Measurements from ENCODE around the gene CCDC88A.

DNA sequence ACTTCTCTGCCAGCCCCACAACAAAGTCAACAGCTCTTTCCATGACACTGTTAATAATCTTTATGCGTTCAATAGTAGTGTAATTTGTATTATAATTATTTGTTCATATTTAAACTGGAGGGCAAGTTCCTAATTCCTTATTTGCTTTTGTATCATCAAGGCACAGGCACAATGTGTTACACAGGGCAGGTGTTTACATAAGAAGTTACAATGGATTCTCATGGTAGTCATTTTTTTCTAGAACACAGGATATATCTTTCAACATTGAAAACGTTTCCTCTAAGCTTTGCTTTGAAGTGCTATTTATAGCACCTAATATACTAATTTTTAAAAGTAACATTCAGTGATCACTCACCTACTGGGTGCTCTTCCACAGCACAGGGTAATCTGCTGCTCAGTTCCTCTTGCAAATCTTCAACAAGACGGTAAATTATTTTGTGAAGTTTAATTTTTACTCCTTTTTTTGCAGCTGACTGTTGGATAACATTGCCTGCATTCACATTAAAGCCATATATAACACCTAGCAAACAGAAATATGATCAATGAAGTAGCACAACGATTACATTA is 179.9 kb downstream of the CCDC88A start:
- TF ChIP-seq, protein P1, sequence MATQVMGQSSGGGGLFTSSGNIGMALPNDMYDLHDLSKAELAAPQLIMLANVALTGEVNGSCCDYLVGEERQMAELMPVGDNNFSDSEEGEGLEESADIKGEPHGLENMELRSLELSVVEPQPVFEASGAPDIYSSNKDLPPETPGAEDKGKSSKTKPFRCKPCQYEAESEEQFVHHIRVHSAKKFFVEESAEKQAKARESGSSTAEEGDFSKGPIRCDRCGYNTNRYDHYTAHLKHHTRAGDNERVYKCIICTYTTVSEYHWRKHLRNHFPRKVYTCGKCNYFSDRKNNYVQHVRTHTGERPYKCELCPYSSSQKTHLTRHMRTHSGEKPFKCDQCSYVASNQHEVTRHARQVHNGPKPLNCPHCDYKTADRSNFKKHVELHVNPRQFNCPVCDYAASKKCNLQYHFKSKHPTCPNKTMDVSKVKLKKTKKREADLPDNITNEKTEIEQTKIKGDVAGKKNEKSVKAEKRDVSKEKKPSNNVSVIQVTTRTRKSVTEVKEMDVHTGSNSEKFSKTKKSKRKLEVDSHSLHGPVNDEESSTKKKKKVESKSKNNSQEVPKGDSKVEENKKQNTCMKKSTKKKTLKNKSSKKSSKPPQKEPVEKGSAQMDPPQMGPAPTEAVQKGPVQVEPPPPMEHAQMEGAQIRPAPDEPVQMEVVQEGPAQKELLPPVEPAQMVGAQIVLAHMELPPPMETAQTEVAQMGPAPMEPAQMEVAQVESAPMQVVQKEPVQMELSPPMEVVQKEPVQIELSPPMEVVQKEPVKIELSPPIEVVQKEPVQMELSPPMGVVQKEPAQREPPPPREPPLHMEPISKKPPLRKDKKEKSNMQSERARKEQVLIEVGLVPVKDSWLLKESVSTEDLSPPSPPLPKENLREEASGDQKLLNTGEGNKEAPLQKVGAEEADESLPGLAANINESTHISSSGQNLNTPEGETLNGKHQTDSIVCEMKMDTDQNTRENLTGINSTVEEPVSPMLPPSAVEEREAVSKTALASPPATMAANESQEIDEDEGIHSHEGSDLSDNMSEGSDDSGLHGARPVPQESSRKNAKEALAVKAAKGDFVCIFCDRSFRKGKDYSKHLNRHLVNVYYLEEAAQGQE (IDR thresholded peaks at IDR 0.05; ENCODE audit: insufficient read depth in 1 of 2, low read depth in 2 of 2, low read length in 2 of 2) = no peak
- TF ChIP-seq POLR2AphosphoS5 (IDR thresholded peaks at IDR 0.05; ENCODE audit: low read depth, low read length) (no peak), TAF1 (IDR thresholded peaks at IDR 0.05; ENCODE audit: borderline replicate concordance, insufficient read depth, low read length) (no peak), SIN3A (IDR thresholded peaks at IDR 0.05; ENCODE audit: borderline replicate concordance, insufficient read depth, low read length) (no peak), FOXP2 (optimal IDR thresholded peaks at IDR 0.05; ENCODE audit: borderline replicate concordance, extremely low read depth, extremely low read length, insufficient read depth) (no peak)
